HG03025 (cell line): ENCODE results near the gene CSTPP1.
"Not testable (repeated sequence)": the region's sequence is repeated elsewhere in the genome, so short reads cannot be mapped to it uniquely, and the experiment has no call there.

Experiments used
- ATAC-seq: cut with Tn5 transposase; IDR thresholded peaks from one replicate; pipeline ENCODE4 v1.9.1; 2021; ENCODE audit warnings: mild to moderate bottlenecking, moderate library complexity; ENCODE audit not compliant: unreplicated experiment, low FRiP score

The CSTPP1 gene

DNA sequence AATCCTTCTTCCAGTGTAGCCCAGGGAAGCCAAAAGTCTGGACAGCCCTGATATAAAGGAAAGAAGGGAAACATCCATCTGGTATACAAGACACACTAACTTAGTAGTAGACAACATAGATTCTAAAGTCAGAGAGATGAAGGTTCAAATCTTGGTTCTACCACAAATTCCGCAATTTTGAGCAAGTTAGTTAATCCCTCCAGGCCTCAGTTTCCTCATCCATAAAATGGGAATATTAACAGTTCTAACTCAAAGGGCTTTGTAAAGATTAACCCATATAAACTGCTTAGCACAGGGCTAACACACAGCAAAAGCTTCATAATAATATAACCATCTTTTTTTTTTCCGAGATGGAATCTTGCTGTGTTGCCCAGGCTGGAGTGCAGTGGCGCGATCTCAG is 29.0 kb upstream of the CSTPP1 start:
- no peak for ATAC-seq

GRCh38 chr11:46912526-46913150 is 23.9 kb upstream of the CSTPP1 start:
- ATAC-seq: no peak

- ATAC-seq: no peak
Observed at GRCh38 chr11:46913484-46913883, 23.1 kb upstream of the CSTPP1 start.

GRCh38 chr11:46914363-46914762 is 22.2 kb upstream of the CSTPP1 start:
- ATAC-seq: no peak

GRCh38 chr11:46914910-46915309 is 21.7 kb upstream of the CSTPP1 start:
- ATAC-seq: no peak

DNA sequence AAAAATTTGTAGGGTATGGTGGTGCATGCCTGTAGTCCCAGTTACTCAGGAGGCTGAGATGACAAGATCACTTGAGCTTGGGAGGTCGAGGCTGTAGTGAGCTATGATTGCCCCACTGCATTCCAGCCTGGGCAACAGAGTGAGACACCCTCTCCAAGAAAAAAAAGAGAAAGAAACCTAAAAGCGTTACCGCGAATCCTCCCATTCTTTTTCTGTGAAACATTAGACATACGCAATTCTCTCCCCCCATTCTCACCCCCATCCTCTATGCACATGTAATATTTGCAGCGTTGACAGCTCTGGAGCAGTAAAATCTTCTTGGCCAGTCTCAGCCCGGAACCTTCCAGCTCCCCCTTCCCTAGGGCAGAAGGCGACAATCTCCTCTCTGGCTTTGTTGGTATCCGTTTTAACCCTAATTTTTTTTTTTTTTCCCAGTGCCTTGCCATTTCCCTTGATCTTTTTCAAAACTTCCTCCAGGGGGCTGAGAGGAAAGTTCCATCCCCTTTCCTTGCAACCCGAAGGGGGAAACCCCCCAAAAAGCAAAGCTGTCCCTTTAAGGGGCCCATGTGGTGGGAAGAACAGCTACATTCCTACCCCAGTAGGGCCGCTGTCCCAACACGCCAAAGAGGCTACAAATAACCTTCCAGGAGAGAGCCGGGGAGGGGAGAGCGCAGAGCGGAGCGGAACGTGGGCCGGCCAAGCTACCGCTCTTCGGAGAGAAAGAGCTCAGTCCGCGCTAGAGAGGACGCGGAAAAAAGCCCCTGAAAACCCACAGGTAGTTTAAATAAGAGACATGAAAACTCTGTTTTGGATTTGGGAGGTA is 20.1 kb upstream of the CSTPP1 start:
- ATAC-seq: no peak

DNA sequence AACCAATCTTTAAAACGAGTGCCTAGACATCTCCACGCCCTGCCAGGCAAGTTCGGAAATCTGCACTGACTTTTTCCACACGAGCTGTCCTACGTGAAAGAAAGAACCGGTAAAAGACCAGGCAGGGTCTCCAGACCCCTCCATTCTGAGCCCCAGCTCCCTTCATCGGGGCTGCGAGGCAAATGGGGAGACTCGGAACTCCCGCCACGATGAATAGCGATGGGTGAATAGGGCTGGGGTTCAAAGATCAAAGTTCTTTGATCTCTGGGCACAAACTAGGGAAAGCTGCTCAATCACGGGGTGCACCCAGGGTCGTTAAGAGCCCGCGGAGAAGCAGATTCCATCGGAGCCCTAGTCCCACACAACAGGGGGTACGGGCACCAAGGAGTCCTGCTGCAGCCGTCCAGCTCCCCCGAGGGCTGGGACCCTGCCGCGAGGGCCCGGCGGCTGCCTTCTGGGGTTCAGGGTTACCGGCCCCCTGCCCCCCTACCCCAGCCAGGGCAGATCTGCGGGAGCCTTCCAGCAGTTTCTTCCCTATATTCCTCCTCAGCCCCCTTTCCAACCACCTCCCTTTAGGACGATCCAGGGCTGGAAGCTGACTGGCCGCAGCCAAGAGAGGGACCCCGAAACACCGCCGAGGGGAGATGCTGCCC is 19.3 kb upstream of the CSTPP1 start:
- no peak for ATAC-seq

GRCh38 chr11:46917762-46918082 is 18.8 kb upstream of the CSTPP1 start:
- ATAC-seq: no peak

DNA sequence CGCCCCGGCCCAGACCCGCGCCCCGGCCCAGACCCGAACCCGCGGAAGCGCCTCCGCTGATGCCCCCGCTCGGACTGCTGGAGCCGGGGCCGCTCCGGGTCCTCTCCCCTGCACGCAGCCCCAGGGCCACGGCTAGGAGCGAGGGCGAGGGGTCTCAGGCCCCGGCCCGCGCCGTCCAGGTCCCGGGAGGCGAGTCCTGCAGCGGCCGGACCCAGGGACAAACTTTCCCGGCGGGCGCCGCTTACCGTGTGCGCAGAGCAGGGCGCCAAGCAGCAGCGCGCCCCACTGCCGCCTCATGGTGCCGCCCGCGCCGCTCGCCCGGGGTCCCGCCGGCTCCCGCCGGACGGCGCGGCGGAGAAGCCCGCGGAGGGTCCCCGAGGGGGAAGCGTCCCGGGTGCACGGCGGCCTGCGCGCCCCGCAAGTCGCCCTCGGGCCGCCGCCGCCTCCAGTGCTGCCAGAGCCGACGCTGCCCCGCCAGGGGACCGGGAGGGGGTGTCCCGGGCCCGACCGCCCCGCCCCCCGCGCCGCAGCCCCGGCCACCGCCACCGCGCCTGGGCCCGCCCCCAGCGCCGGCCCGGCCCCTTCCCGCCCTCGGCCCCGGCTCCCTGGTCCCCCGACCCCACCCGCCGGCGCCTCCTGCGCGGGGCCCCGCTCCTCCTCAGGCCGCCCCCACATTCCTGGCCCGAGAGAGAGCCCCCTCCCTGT is 18.3 kb upstream of the CSTPP1 start, which contains the start of gene LRP4:
Gene LRP4, minus strand, starts transcription at position 468 of the 705 bp plus-strand sequence. Its CDS starts 171 bp downstream, at position 297.
- no peak for ATAC-seq

- no peak for ATAC-seq
Observed at GRCh38 chr11:46918788-46919513, 17.6 kb upstream of the CSTPP1 start.

GRCh38 chr11:46920755-46921154 is 15.8 kb upstream of the CSTPP1 start:
- ATAC-seq: no peak

DNA sequence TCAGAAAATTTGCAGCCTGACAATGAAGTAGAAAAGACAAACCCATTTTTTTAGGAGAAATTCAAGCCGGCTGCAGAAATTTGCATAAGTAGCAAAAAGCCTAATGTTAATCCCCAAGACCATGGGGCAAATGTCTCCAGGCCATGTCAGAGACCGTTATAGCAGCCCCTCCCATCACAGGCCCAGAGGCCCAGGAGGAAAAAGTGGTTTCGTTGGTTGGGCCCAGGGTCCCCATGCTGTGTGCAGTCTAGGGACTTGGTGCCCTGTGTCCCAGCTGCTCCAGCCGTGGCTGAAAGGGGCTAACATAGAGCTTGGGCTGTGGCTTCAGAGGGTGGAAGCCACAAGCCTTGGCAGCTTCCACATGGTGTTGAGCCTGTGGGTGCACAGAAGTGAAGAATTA is 8.6 kb upstream of the CSTPP1 start:
- ATAC-seq: not testable (repeated sequence)

- ATAC-seq: not testable (repeated sequence)
Observed at GRCh38 chr11:46928701-46929100, 7.9 kb upstream of the CSTPP1 start.

DNA sequence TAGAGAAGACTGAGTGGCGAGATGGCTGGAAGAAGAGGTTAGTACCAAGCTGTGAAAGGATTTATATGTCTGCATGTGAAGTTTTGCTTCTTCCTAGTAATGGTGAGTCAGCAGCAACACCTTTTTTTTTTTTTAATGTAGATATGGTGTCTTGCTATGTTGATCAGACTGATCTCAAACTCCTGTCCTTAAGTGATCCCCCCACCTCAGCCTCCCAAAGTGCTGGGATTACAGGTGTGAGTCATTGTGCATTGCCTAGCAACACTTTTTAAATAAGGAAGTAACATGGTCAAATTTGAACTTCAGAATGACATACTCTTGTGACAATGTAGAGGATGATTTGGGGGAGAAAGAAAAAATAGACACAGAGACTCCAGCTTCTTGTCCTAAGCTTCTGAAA is 6.5 kb upstream of the CSTPP1 start:
- no peak for ATAC-seq

- no peak for ATAC-seq
Observed at GRCh38 chr11:46942172-46942571, 5.6 kb downstream of the CSTPP1 start.

DNA sequence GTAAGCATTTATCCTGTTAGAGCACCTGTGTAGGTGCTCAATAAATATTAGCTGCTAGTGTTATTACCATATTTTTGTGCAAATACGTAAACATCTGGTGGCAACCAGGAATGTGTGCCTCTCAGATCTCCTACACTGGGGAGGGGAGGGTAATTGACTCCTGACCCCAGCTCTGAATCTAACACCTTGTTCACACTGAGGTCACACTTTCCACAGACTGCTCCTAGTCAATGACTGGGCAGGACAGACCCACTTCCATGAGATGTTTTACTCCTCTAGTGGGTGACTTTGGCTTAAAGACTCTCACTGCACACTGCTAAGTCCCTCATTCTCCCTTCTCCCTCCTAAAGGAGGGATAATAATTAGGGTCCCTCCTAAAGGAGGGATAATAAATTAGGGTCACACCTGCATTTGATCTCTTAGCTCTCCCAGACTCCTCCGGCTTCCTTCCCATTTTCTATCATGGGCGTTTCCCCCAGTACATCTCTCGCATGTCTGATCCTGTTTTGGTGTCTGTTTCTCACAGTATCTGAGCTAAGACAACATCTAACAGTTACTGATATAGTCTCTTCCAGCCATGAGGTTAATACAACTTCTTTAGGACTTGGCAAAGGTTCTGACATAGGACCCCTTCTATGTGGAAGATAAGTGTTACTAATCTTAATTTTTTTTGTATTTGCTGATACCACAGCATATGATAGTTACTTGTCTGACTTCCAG is 8.0 kb downstream of the CSTPP1 start:
- ATAC-seq: no peak

DNA sequence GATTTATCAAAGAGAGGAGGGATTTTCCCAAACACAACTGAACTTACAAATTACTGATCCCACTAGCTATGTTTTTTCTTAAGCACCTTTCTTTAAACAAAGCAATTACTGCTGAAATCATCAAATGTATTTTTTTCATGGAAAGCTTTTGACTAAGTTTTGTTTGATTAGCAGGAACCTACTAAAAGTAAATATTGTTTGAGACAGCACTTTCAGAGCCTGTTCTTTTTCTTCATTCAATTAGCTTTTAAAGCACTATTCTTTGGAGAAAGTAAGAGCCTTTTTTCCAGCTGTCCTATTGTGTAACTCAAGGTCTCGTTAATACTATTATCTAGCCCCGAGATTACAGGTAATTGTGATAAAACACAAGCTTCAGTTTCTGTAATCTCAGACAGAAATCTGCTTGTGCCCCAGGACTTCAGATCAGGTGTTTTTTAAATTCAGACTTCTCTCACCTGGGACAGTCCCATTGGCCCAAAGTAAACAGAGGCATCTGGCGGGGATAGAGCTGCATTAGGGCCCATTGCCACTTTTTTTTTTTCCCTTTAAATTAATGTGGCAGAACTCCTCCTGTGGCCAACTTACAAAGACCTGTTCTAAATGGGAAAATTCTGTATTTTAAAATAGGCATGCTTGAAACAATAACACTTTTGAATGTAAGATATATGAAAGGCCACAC is 11.0 kb downstream of the CSTPP1 start:
- no peak for ATAC-seq

GRCh38 chr11:46948378-46949131 is 12.0 kb downstream of the CSTPP1 start:
- ATAC-seq: no peak
